LNCAP (cell line): ENCODE results near the gene HOXC6.

Source experiments
- CTCF ChIP-seq: fragments of 450-650 bp; IDR thresholded peaks from 2 replicates; pipeline ENCODE4 v1.5.1; 2017; ENCODE audit warnings: mild to moderate bottlenecking

HOXC6 gene

GRCh38 chr12:54009171-54010052, 18.8 kb upstream of the HOXC6 start:
- TF ChIP-seq CTCF, result no peak

GRCh38 chr12:54010053-54010971, 17.9 kb upstream of the HOXC6 start:
- no peak for TF ChIP-seq CTCF

- TF ChIP-seq CTCF, result no peak
Measured at GRCh38 chr12:54010972-54011664, 17.1 kb upstream of the HOXC6 start.

GRCh38 chr12:54011665-54012532, 16.3 kb upstream of the HOXC6 start:
- TF ChIP-seq CTCF, result no peak

GRCh38 chr12:54012631-54013409, 15.4 kb upstream of the HOXC6 start:
- no peak for TF ChIP-seq CTCF

- no peak for TF ChIP-seq CTCF
Measured at GRCh38 chr12:54014377-54015017, 13.7 kb upstream of the HOXC6 start.
